Mucosa of stomach (tissue), 1 donor: ENCODE measurements around the gene CHRNA10.

Source experiments
- H3K27me3 ChIP-seq: one replicate; pipeline ENCODE4 v1.7.0; 2013; ENCODE audit warnings: mild to moderate bottlenecking, low read length; ENCODE audit not compliant: control insufficient read depth, insufficient read depth
- H3K36me3 ChIP-seq: one replicate; pipeline ENCODE4 v1.7.0; 2013; ENCODE audit warnings: low read length; ENCODE audit not compliant: control insufficient read depth, insufficient read depth
- H3K4me1 ChIP-seq: one replicate; pipeline ENCODE4 v1.7.0; 2013; ENCODE audit warnings: mild to moderate bottlenecking, low read length; ENCODE audit not compliant: control insufficient read depth, insufficient read depth
- H3K4me3 ChIP-seq: one replicate; pipeline ENCODE4 v1.7.0; 2013; ENCODE audit warnings: low read length
- H3K9ac ChIP-seq: one replicate; pipeline ENCODE4 v1.7.0; 2013; ENCODE audit warnings: mild to moderate bottlenecking, low read length, moderate library complexity
- H3K9me3 ChIP-seq: one replicate; pipeline ENCODE4 v1.7.0; 2013; ENCODE audit warnings: mild to moderate bottlenecking, low read length, moderate library complexity; ENCODE audit not compliant: control insufficient read depth
- donor health status: Pancreatic carcinoma.

The CHRNA10 gene

DNA sequence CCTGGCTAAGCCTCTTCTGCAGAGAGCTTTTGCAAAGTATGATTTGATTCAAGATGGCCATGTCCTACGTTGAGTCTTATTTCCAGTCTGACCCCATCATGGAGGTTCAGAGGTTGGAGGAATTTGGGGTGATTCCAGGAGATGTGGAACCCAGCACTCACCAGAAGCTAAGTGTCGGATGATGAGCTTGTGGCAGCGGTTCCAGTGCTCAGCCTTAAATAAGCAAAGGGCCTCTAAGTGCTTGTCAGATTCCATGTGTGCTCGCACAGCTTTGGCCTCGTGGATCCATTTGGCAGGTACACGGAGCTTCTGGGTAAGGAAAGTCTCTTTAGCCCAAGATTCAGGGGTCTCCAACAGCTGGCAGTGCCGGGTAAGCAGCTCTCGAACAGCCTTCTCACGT, 11.9 kb upstream of the CHRNA10 start:
- peaks cover 18% of the 10 kb centered on the region for H3K36me3 ChIP-seq
- H3K9ac ChIP-seq: no peak overlapping the region
- no peaks in the 10 kb centered on the region for H3K27me3 ChIP-seq
- no peak overlapping the region for H3K4me3 ChIP-seq
- H3K4me1 ChIP-seq: no peaks in the 10 kb centered on the region
- H3K9me3 ChIP-seq: no peaks in the 10 kb centered on the region

DNA sequence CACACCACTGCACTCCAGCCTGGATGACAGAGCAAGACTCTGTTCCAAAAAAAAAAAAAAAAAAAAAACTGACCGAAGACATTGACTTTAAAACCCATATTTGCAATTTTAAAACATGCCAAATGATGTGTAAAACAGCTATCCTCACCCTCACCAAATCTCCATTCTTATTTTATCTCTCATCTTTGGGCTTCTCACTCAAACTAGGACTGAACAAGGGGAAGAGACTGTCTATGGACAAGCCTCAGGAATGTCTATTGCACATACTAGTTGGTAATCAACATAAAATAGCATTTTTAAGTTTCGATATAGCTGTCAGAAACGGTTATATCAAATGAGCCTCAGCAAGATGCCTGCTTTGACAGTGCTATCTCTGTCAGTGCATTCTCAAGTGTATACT, 7.9 kb upstream of the CHRNA10 start:
- no peaks in the 10 kb centered on the region for H3K9me3 ChIP-seq
- H3K4me1 ChIP-seq: no peaks in the 10 kb centered on the region
- H3K36me3 ChIP-seq: peaks cover 34% of the 10 kb centered on the region
- no peaks in the 10 kb centered on the region for H3K27me3 ChIP-seq
- no peak overlapping the region for H3K4me3 ChIP-seq
- H3K9ac ChIP-seq: no peak overlapping the region

DNA sequence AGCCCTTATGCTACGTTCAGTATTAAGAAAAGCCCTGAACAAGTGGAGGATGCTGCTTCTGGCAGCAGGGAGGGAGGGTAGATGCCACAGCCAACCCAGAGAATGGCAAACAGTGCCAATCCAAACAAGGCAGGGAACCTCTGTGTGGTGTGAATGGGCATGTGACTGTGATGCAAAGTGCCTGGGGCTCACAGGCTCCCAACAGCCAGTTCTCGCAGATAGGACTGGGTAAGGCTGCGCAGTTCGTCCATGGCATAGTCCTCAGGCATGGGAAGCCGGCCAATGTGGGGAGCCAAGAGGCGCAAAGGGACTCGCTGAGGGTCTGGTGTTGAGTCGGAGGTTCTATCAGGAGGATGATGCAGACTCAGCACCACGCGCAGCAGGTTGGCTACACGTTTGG, 4.8 kb upstream of the CHRNA10 start:
- H3K4me3 ChIP-seq: no peak overlapping the region
- H3K36me3 ChIP-seq: peaks cover 40% of the 10 kb centered on the region
- H3K9ac ChIP-seq: no peak overlapping the region

DNA sequence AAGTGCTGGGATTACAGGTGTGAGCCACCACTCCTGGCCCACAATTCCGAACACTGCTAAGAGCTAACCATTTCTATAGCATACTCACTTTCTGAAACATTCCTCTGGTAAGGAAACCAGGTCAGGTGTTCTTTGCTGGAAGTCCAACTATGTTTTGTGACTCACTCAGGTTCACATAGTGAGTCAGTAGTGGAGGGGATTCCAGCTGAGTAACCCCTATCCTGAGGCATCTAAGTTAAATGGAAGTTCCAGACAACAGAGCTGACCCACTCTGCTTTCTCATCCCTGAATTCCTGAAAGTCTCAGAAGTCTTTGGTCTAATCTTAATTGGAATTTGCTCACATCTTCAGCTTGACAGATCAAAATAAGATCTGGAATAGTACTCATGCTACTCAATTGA, 3.0 kb upstream of the CHRNA10 start:
- H3K27me3 ChIP-seq: no peaks in the 10 kb centered on the region
- H3K9ac ChIP-seq: no peak overlapping the region
- no peak overlapping the region for H3K4me3 ChIP-seq
- H3K4me1 ChIP-seq: no peaks in the 10 kb centered on the region
- peaks cover 33% of the 10 kb centered on the region for H3K36me3 ChIP-seq
- H3K9me3 ChIP-seq: no peaks in the 10 kb centered on the region

More for the DNA sequence above, 4.8 kb upstream of the CHRNA10 start:
- Histone ChIP-seq H3K4me1 (no peaks in the 10 kb centered on the region), H3K9me3 (no peaks in the 10 kb centered on the region), H3K27me3 (no peaks in the 10 kb centered on the region)

DNA sequence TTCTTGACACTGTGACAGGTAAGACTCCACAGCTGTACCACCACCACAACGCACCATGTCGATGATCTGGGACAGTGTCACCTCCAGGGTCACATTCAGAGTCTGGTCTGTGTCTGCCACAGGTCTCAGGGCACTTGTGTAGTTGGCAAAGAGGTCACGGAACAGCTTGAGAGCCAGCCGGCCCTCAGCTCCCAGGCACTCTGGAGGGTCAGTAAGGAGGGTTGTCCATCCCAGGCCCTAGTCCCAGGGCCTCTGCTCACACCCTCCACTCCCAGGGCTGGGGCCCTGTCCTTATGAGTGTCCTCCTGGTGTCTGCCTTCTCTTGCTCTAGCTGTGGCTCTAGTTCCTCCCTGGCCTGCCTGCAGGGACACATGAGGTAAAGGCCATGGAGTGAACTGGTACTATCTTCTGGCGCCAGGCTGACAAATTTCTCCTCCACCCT, 1.4 kb downstream of the CHRNA10 start:
- Histone ChIP-seq H3K27me3 (no peaks in the 10 kb centered on the region), H3K9me3 (no peaks in the 10 kb centered on the region), H3K36me3 (peaks cover 6% of the 10 kb centered on the region), H3K9ac (no peak overlapping the region), H3K4me1 (no peaks in the 10 kb centered on the region), H3K4me3 (no peak overlapping the region)

DNA sequence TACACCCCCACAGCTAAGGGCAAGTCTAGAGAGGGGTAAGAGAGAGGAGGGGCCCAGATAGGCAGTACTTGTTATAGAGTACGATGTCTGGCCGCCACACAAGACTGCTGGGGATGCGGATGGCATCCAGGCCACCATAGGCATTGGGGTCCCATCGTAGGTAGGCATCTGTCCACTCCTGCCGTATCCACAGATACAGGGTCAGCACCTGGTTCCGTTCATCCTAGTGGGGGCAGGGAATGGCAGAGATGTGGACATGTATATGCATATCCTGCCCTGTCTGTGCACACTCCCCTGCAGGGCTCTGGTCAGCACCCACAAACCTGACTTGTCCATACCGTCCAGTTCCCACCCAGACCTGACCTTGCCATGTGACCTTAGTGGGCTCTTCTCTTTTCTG, 2.1 kb downstream of the CHRNA10 start:
- H3K9ac ChIP-seq: no peak overlapping the region
- no peaks in the 10 kb centered on the region for H3K9me3 ChIP-seq
- H3K36me3 ChIP-seq: peaks cover 6% of the 10 kb centered on the region
- H3K27me3 ChIP-seq: no peaks in the 10 kb centered on the region
- H3K4me1 ChIP-seq: no peaks in the 10 kb centered on the region
- H3K4me3 ChIP-seq: no peak overlapping the region

DNA sequence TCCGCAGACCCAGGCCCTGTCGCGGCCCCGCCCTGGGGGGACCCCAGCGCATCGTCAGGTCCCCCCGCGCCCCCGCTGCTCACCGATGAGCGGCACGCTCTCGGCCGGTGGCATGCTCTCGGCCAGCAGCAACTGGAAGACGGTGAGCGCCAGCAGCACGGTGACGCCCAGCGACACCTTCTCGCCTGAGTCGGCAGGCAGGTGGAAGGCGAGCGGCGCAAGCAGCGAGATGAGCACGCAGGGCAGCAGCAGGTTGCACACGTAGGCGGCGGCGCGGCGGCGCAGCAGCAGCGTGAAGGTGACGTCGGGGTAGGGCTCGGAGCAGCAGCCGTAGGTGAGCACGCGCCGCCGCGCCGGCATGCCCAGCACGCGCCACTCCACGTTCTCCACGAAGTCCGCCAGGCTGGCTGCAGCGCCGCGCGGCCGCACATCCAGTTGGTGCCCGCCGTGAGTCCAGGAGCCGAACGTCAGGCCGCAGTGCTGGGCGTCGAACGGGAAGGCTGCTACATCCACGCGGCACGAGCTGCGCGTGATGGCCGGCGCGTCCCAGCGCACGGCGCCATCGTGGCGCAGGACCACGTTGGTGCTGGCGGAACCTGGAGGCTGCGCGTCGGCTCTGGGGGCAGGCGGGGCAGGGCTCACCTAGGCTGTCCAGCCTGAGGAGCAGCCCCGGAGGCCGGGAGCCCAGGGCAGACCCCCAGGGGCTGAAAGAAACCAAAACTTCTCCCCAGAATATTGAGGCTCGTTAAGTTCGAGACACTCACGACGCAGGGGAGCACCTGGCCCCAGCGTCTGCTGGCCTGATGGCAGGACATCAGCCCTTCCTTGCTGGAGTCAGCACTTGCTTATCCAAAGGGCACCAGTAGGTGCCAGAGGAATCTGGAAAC, 3.8 kb downstream of the CHRNA10 start:
- no peaks in the 10 kb centered on the region for H3K4me1 ChIP-seq
- H3K36me3 ChIP-seq: peaks cover 6% of the 10 kb centered on the region
- no peaks in the 10 kb centered on the region for H3K9me3 ChIP-seq
- no peaks in the 10 kb centered on the region for H3K27me3 ChIP-seq
- H3K4me3 ChIP-seq: no peak overlapping the region
- no peak overlapping the region for H3K9ac ChIP-seq

DNA sequence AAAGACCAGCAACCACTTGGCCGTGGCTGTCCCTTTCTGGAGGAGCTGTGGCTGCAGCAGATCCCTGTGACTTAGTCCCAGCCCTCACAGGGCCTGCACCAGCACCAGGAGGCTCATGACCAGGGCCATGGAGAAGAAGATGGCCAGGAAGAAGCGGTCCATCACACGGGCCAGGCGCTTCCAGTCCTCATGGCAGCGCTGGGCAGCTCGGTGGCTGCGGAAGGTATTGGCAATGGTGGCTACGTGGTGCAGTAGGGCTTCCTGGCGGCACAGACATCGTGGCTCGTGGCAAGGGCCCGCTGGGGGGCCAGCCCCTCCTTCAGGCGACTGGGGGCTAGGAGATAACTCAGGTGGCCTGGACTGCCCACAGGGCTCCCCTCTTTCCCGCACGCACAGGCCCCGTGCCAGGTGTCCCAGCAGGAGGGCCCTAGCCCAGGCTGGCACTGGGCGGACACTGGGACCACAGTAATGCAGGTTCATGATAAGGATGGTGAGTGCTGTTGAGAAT, 5.1 kb downstream of the CHRNA10 start:
- Histone ChIP-seq H3K36me3 (no peaks in the 10 kb centered on the region), H3K9me3 (no peaks in the 10 kb centered on the region)

DNA sequence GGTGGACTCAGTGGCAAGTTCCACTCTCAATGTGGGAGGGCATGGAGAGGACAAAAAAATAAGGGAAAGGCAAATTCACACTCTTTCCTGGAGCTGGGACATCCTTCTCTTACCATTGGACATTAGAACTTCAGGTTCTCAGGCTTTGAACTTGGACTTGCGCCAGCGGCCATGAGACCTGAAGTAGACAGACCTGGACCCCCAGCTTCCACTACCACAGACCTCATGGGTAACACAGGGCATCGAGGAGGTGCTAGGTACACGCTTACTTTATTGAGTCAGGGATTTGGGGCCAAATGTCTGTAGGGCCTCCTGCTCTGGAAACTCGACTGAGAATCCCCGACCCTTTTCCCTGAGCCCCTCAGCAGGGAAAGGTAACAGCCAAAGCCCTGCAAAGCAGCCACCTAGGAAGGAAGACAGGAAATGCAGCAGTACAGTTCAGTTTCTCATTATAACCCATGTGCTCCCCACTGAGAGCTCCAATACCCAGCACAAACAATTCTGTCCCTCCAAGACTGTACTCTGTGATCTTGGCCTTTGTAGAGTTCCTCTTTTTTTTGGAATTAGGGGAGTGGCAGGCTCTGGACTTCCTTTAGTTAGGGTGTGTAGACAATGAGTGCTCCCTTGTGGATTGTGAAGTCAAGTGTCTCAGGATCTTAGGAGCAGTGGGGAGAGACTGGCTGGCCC, 5.7 kb downstream of the CHRNA10 start:
- Histone ChIP-seq H3K4me1 (no peaks in the 10 kb centered on the region), H3K9me3 (no peaks in the 10 kb centered on the region), H3K36me3 (no peaks in the 10 kb centered on the region), H3K4me3 (no peak overlapping the region), H3K27me3 (no peaks in the 10 kb centered on the region), H3K9ac (no peak overlapping the region)

More for the DNA sequence above, 5.1 kb downstream of the CHRNA10 start:
- no peaks in the 10 kb centered on the region for H3K27me3 ChIP-seq
- no peak overlapping the region for H3K4me3 ChIP-seq
- no peak overlapping the region for H3K9ac ChIP-seq
- no peaks in the 10 kb centered on the region for H3K4me1 ChIP-seq

DNA sequence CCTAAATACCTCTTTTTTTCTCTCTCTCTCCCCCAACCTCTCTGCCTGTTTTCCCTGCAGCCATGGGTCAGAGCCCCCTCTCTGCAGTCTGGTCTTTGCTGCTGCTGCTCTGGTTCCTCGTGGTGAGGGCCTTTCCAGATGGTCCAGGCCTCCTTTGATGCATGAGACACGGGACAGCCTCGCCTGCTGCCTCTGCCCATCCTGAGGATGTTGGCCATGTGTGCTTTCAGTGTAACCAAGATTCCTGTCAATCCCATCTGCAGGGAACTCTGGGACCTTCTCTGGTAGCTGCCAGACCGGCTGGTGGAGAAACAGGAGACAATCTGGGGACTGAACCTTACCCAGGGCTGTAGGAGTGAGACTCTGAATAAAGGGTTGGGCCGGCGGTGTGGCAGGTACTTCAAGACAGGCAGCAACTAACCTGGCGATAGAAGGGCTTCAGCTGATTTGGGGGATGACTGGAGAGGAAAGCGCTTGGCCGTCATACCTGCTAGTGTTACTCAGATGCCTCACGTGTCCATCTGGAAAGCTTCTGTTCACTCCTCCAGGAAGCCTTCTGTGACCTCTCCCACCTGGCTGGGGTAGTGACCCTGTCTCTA, 7.1 kb downstream of the CHRNA10 start:
- Histone ChIP-seq H3K36me3 (no peaks in the 10 kb centered on the region), H3K4me1 (no peaks in the 10 kb centered on the region), H3K4me3 (no peak overlapping the region), H3K27me3 (no peaks in the 10 kb centered on the region), H3K9ac (no peak overlapping the region), H3K9me3 (no peaks in the 10 kb centered on the region)

DNA sequence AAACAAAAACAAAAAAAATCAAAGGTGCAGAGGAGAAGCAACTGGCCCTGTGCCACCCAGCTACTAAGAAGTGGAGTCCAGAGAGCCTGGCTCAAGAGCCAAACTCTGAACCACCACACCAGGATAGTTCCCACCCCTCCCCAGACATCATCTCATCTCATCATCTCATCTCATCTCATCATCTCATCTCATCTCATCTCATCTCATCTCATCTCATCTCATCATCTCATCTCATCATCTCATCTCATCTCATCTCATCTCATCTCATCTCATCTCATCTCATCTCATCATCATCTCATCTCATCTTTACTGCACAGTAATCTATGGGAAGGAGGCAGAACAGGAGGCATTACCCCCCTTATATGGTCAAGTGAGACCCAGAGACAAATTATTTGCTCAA, 8.3 kb downstream of the CHRNA10 start:
- H3K4me1 ChIP-seq: no peaks in the 10 kb centered on the region
- H3K27me3 ChIP-seq: no peaks in the 10 kb centered on the region
- no peaks in the 10 kb centered on the region for H3K36me3 ChIP-seq
- no peaks in the 10 kb centered on the region for H3K9me3 ChIP-seq
- H3K9ac ChIP-seq: no peak overlapping the region
- H3K4me3 ChIP-seq: no peak overlapping the region

DNA sequence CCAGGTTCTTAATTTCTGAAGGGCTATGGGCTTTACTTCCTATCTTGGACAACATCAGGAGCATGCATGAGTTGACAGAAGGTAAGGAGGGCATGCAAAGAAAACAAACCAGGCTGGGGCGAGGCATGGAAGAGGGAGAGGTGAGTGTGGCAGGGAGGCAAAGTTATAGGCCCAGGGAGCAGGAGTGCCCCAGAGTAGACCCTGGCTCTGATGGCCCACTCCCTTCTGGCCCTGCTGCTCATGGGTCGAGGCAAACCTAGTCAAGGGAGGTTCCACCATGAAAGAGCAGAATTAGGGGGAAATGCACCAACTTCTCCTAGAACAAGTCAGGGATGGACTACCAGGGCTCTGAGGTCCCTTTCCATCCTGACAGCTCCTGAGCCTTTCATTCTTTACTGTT, 10.2 kb downstream of the CHRNA10 start:
- Histone ChIP-seq H3K27me3 (no peaks in the 10 kb centered on the region), H3K9ac (no peak overlapping the region), H3K9me3 (no peaks in the 10 kb centered on the region), H3K4me3 (no peak overlapping the region), H3K4me1 (no peaks in the 10 kb centered on the region), H3K36me3 (no peaks in the 10 kb centered on the region)
